ENCODE measurements around the gene TSR2. TPM values are rescaled to one million over a fixed set of nuclear protein-coding genes. Genes with fewer than 3 reads are reported as not detected.

Gene TSR2
- total RNA-seq, 1 experiment from 2014 or later = 27.9 TPM

- POLR2A ChIA-PET = no interaction called here
- intact Hi-C loops (cut with micrococcal nuclease) = no loop called here
- CTCF ChIA-PET = no interaction called here
Measured at GRCh38 chrX:54413753-54414152, 26.5 kb upstream of the TSR2 start.

GRCh38 chrX:54415534-54416350, 24.5 kb upstream of the TSR2 start:
- BruUV-seq (replicated peaks) = no TSS peak
- DNase-seq (ENCODE audit: low read depth, low spot score) (no peak), ATAC-seq (no peak)
- TF ChIP-seq SP1 (IDR thresholded peaks at IDR 0.05; ENCODE audit: low read depth) (no peak), SIN3A (IDR thresholded peaks at IDR 0.05; ENCODE audit: low read depth) (no peak), FOSL1 (IDR thresholded peaks at IDR 0.05; ENCODE audit: low read depth) (no peak), SRF (IDR thresholded peaks at IDR 0.05; ENCODE audit: low read depth) (no peak)
- POLR2A ChIA-PET = no interaction called here
- Histone ChIP-seq H3K4me1 (ENCODE audit: control insufficient read depth in 1 of 2, insufficient read depth in 2 of 2, low read length in 2 of 2) (no peaks in the 10 kb centered on the region), H3K36me3 (ENCODE audit: control insufficient read depth in 1 of 2, insufficient read depth in 2 of 2, low read length in 2 of 2) (no peaks in the 10 kb centered on the region), H3K4me3 (replicated peaks in 1 of 2; ENCODE audit: low read depth in 1 of 2, low read length in 2 of 2) (no peak overlapping the region), H3K9me3 (ENCODE audit: control insufficient read depth in 1 of 2, insufficient read depth in 1 of 2, low read depth in 1 of 2, low read length in 2 of 2) (no peaks in the 10 kb centered on the region), H3K27ac (ENCODE audit: low read depth, low read length) (no peak overlapping the region), H3K9me2 (ENCODE audit: insufficient read depth) (no peaks in the 10 kb centered on the region), H3K9ac (ENCODE audit: low read length) (no peak overlapping the region), H4K20me1 (ENCODE audit: insufficient read depth) (no peaks in the 10 kb centered on the region), H3K27me3 (ENCODE audit: insufficient read depth, low read length) (no peaks in the 10 kb centered on the region), H2AFZ (ENCODE audit: low read depth, low read length, poor library complexity, severe bottlenecking) (no peak overlapping the region), H3K79me2 (ENCODE audit: insufficient read depth, low read length) (no peaks in the 10 kb centered on the region), H3K4me2 (ENCODE audit: low read length) (no peak overlapping the region)
- intact Hi-C loops (cut with micrococcal nuclease) = no loop called here
- CTCF ChIA-PET = no interaction called here
- RAD21 ChIA-PET (ENCODE audit: low non-redundant PET in 1 of 2, low total read pairs in 2 of 2, uncharacterized antibody in 2 of 2, unreplicated experiment in 2 of 2) = no interaction called here

More at GRCh38 chrX:54413753-54414152, 26.5 kb upstream of the TSR2 start:
- Histone ChIP-seq H2AFZ (ENCODE audit: low read depth, low read length, poor library complexity, severe bottlenecking) (no peak overlapping the region), H3K4me3 (replicated peaks in 1 of 2; ENCODE audit: low read depth in 1 of 2, low read length in 2 of 2) (no peak overlapping the region), H3K9me2 (ENCODE audit: insufficient read depth) (no peaks in the 10 kb centered on the region), H3K27ac (ENCODE audit: low read depth, low read length) (no peak overlapping the region), H3K4me1 (ENCODE audit: control insufficient read depth in 1 of 2, insufficient read depth in 2 of 2, low read length in 2 of 2) (no peaks in the 10 kb centered on the region), H3K79me2 (ENCODE audit: insufficient read depth, low read length) (no peaks in the 10 kb centered on the region), H3K36me3 (ENCODE audit: control insufficient read depth in 1 of 2, insufficient read depth in 2 of 2, low read length in 2 of 2) (no peaks in the 10 kb centered on the region), H3K9me3 (ENCODE audit: control insufficient read depth in 1 of 2, insufficient read depth in 1 of 2, low read depth in 1 of 2, low read length in 2 of 2) (no peaks in the 10 kb centered on the region), H3K4me2 (ENCODE audit: low read length) (no peak overlapping the region), H3K27me3 (ENCODE audit: insufficient read depth, low read length) (no peaks in the 10 kb centered on the region), H4K20me1 (ENCODE audit: insufficient read depth) (no peaks in the 10 kb centered on the region), H3K9ac (ENCODE audit: low read length) (no peak overlapping the region)
- ATAC-seq = no peak
- RAD21 ChIA-PET (ENCODE audit: low non-redundant PET in 1 of 2, low total read pairs in 2 of 2, uncharacterized antibody in 2 of 2, unreplicated experiment in 2 of 2) = no interaction called here
- TF ChIP-seq ZNF274 (IDR thresholded peaks at IDR 0.05; ENCODE audit: low read depth, low read length) (no peak), POLR2AphosphoS5 (IDR thresholded peaks at IDR 0.05; ENCODE audit: low read depth, low read length) (no peak), ZFX (IDR thresholded peaks at IDR 0.05) (no peak), SRF (IDR thresholded peaks at IDR 0.05; ENCODE audit: low read depth) (no peak), SIN3A (IDR thresholded peaks at IDR 0.05; ENCODE audit: low read depth) (no peak), CBX3 (IDR thresholded peaks at IDR 0.05; ENCODE audit: low read depth) (no peak)
- no peak for DNase-seq (ENCODE audit: low read depth, low spot score)
- no TSS peak for BruUV-seq (replicated peaks)

Measured in HCT116 (cell line).